Keratinocyte (primary cell): Measurements from ENCODE around the gene RABEP1. TPM values are rescaled to one million over a fixed set of nuclear protein-coding genes. Genes with fewer than 3 reads are reported as not detected.

ENCODE experiments used
- DNase-seq: peaks from one replicate; pipeline ENCODE4 v3.0.0-alpha.2; 2011; ENCODE audit warnings: low read depth, missing footprints, low spot score
- FAIRE-seq: peaks from 2 replicates; lab custom pipeline; 2011; peaks lifted over from hg19 to GRCh38; lab: Jason Lieb, UNC
- H2AFZ ChIP-seq: 2 replicates; pipeline ENCODE4 v1.6.0; 2012; ENCODE audit warnings: low read length, control low read depth, inconsistent platforms; ENCODE audit not compliant: control insufficient read depth
- H3K27ac ChIP-seq: 2 replicates; pipeline ENCODE4 v1.5.1; 2011; ENCODE audit warnings: low read length; ENCODE audit not compliant: control insufficient read depth, insufficient read depth
- H3K27me3 ChIP-seq: 3 replicates; pipeline ENCODE4 v1.6.0; 2011; ENCODE audit warnings: low read length; ENCODE audit not compliant: control insufficient read depth, insufficient read depth; ENCODE audit errors: extremely low read depth
- H3K36me3 ChIP-seq, 2 experiments: 2 replicates in 1 of 2; 3 replicates in 1 of 2; pipeline ENCODE4 v1.5.1; 2011; ENCODE audit warnings: low read length in 2 of 2, mild to moderate bottlenecking in 1 of 2; ENCODE audit not compliant: control insufficient read depth in 2 of 2, insufficient read depth in 2 of 2; ENCODE audit errors: extremely low read depth in 1 of 2
- H3K4me1 ChIP-seq: 3 replicates; pipeline ENCODE4 v1.5.1; 2011; ENCODE audit warnings: low read length; ENCODE audit not compliant: control insufficient read depth, insufficient read depth; ENCODE audit errors: extremely low read depth
- H3K4me2 ChIP-seq: 3 replicates; pipeline ENCODE4 v1.6.0; 2011; ENCODE audit warnings: low read depth, low read length; ENCODE audit not compliant: control insufficient read depth, insufficient read depth; ENCODE audit errors: extremely low read depth
- H3K4me3 ChIP-seq, 3 experiments: fragments of 200-600 bp in 1 of 3; sonication (generic) in 1 of 3; 2 replicates in 2 of 3; 3 replicates in 1 of 3; pipeline ENCODE4 v1.5.1; 2011 to 2016; ENCODE audit warnings: low read length in 3 of 3, mild to moderate bottlenecking in 3 of 3, control low read depth in 2 of 3, inconsistent platforms in 1 of 3, low read depth in 1 of 3, mixed read lengths in 1 of 3, mixed run types in 1 of 3, moderate library complexity in 1 of 3; ENCODE audit not compliant: control insufficient read depth in 2 of 3, insufficient read depth in 2 of 3; ENCODE audit errors: extremely low read depth in 1 of 3
- H3K79me2 ChIP-seq: 2 replicates; pipeline ENCODE4 v1.6.0; 2012; ENCODE audit warnings: low read length; ENCODE audit not compliant: control insufficient read depth, insufficient read depth
- H3K9ac ChIP-seq: 3 replicates; pipeline ENCODE4 v1.6.0; 2011; ENCODE audit warnings: low read length; ENCODE audit not compliant: control insufficient read depth, insufficient read depth; ENCODE audit errors: extremely low read depth
- H3K9me1 ChIP-seq: 3 replicates; pipeline ENCODE4 v1.6.0; 2011; ENCODE audit warnings: low read length; ENCODE audit not compliant: control insufficient read depth, insufficient read depth; ENCODE audit errors: extremely low read depth
- H3K9me3 ChIP-seq: 2 replicates; pipeline ENCODE4 v1.5.1; 2012; ENCODE audit warnings: low read depth, low read length; ENCODE audit not compliant: control insufficient read depth
- H4K20me1 ChIP-seq: 3 replicates; pipeline ENCODE4 v1.6.0; 2011; ENCODE audit warnings: low read length; ENCODE audit not compliant: control insufficient read depth, insufficient read depth; ENCODE audit errors: extremely low read depth
- EZH2 ChIP-seq: IDR thresholded peaks from one replicate; pipeline ENCODE4 v1.6.1; 2012; ENCODE audit warnings: inconsistent platforms, mild to moderate bottlenecking, low read length, moderate library complexity
- dilution Hi-C: fragments of 300-500 bp; cut with MboI; formaldehyde crosslinking; loops from one replicate; pipeline ENCODE4 v1.7.0; 2020; ENCODE audit warnings: low sequenced_read_pairs; ENCODE audit not compliant: extremely low pct_ligation_motif_present
- polyA plus RNA-seq, 5 experiments: library from polyadenylated mRNA; depleted of rRNA in 3 of 5; stranded (reverse) in 3 of 5; stranded (forward) in 1 of 5; unstranded in 1 of 5; fragments of >200 nt; gene quantifications; 1 replicate in 1 of 5; 2 replicates in 3 of 5; 3 replicates in 1 of 5; pipeline versions ENCODE4 v1.2.1 to v1.2.3, GENCODE V29; 2011 to 2012; ENCODE audit warnings: missing spikeins in 2 of 5, low read depth in 1 of 5, low replicate concordance in 1 of 5
- TF ChIP-seq, protein P1 (sequence below), 3 experiments: IDR thresholded peaks in 1 of 3; conservative IDR thresholded peaks in 1 of 3; optimal IDR thresholded peaks in 1 of 3; 2 replicates in 2 of 3; 3 replicates in 1 of 3; pipeline versions ENCODE3 to v1.5.1; 2011; ENCODE audit warnings: low read length in 3 of 3, mild to moderate bottlenecking in 3 of 3, moderate library complexity in 2 of 3, control low read depth in 1 of 3, inconsistent platforms in 1 of 3; ENCODE audit not compliant: insufficient read depth in 2 of 3; ENCODE audit errors: extremely low read depth in 1 of 3

RABEP1 gene
- polyA plus RNA-seq, 1 donor (not counting 4 experiments of a cell fraction or from before 2014, with no cell fraction given) = 27.1 TPM

GRCh38 chr17:5257124-5257523 is 25.0 kb upstream of the RABEP1 start:
- no peaks in the 10 kb centered on the region for H3K36me3 ChIP-seq
- H3K27me3 ChIP-seq = no peaks in the 10 kb centered on the region
- no peak overlapping the region for H2AFZ ChIP-seq
- FAIRE-seq (no peak), DNase-seq (no peak)
- no peaks in the 10 kb centered on the region for H3K4me1 ChIP-seq
- H3K9me3 ChIP-seq = no peaks in the 10 kb centered on the region
- H3K79me2 ChIP-seq = no peaks in the 10 kb centered on the region
- dilution Hi-C loops = no loop called here
- no peak overlapping the region for H3K4me2 ChIP-seq
- TF ChIP-seq EZH2 = no peak
- TF ChIP-seq, protein P1, sequence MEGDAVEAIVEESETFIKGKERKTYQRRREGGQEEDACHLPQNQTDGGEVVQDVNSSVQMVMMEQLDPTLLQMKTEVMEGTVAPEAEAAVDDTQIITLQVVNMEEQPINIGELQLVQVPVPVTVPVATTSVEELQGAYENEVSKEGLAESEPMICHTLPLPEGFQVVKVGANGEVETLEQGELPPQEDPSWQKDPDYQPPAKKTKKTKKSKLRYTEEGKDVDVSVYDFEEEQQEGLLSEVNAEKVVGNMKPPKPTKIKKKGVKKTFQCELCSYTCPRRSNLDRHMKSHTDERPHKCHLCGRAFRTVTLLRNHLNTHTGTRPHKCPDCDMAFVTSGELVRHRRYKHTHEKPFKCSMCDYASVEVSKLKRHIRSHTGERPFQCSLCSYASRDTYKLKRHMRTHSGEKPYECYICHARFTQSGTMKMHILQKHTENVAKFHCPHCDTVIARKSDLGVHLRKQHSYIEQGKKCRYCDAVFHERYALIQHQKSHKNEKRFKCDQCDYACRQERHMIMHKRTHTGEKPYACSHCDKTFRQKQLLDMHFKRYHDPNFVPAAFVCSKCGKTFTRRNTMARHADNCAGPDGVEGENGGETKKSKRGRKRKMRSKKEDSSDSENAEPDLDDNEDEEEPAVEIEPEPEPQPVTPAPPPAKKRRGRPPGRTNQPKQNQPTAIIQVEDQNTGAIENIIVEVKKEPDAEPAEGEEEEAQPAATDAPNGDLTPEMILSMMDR (optimal IDR thresholded peaks at IDR 0.05 in 1 of 3, IDR thresholded peaks at IDR 0.05 in 1 of 3, conservative IDR thresholded peaks at IDR 0.05 in 1 of 3; ENCODE audit: extremely low read depth in 1 of 3, insufficient read depth in 2 of 3, low read length in 3 of 3) = no peak
- no peak overlapping the region for H3K4me3 ChIP-seq
- H4K20me1 ChIP-seq = no peaks in the 10 kb centered on the region
- no peak overlapping the region for H3K27ac ChIP-seq
- no peak overlapping the region for H3K9ac ChIP-seq
- no peaks in the 10 kb centered on the region for H3K9me1 ChIP-seq

DNA sequence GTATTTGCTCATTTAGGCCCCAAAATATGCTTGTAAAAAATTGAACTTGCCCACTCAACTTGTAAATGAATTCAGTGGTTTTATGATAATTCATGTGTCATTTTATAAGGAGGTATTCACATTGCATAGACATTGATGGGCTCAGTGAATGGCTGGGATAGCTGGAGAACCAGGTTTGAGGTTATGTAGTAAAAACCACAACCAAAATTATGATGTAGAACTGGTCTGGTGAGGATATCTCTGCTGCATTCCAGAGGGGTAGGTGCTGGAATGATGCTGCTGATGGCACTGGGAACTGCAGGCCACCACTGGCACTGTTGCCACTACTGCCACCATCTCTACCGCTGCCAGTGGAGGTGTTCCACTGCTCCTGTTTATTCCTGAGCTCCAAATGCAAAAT is 21.5 kb upstream of the RABEP1 start:
- Histone ChIP-seq H3K4me2 (no peak overlapping the region), H3K4me1 (no peaks in the 10 kb centered on the region), H3K9me1 (no peaks in the 10 kb centered on the region), H3K27me3 (no peaks in the 10 kb centered on the region), H3K36me3 (no peaks in the 10 kb centered on the region), H4K20me1 (no peaks in the 10 kb centered on the region), H3K9ac (no peak overlapping the region), H3K9me3 (no peaks in the 10 kb centered on the region), H3K27ac (no peak overlapping the region), H2AFZ (no peak overlapping the region), H3K4me3 (no peak overlapping the region), H3K79me2 (no peaks in the 10 kb centered on the region)
- no peak for FAIRE-seq
- TF ChIP-seq EZH2 = no peak
- TF ChIP-seq, protein P1 (optimal IDR thresholded peaks at IDR 0.05 in 1 of 3, IDR thresholded peaks at IDR 0.05 in 1 of 3, conservative IDR thresholded peaks at IDR 0.05 in 1 of 3; ENCODE audit: extremely low read depth in 1 of 3, insufficient read depth in 2 of 3, low read length in 3 of 3) = no peak
- DNase-seq = no peak
- dilution Hi-C loops = no loop called here
